A673 (cell line): Measurements from ENCODE around the gene ANKRD34A. TPM values are rescaled to one million over a fixed set of nuclear protein-coding genes. Genes with fewer than 3 reads are reported as not detected.
A peak's percentile ranks its signal among the peaks of the same experiment; 100 is the strongest.

Experiments
- BruUV-seq: library from RNA; stranded (reverse); fragments of 400-500 nt; replicated peaks from 2 replicates; lab custom pipeline; 2021; lab: Mats Ljungman, UMichigan
- CTCF ChIA-PET: fragments of 300-600 bp; sonication (Branson Sonifier 250); formaldehyde crosslinking; loops from one replicate; lab custom pipeline; 2022; ENCODE audit warnings: antibody characterized with exemption; lab: Charles Lee
- POLR2A ChIA-PET: fragments of 300-600 bp; sonication (Branson Sonifier 250); formaldehyde crosslinking; loops from one replicate; lab custom pipeline; 2022; ENCODE audit warnings: antibody characterized with exemption; ENCODE audit not compliant: low non-redundant PET; lab: Charles Lee
- DNase-seq: peaks from one replicate; pipeline ENCODE4 v3.0.0-alpha.2; 2015; ENCODE audit warnings: low spot score
- H3K27ac ChIP-seq: fragments of 200-600 bp; sonication (generic); 2 replicates; pipeline ENCODE4 v1.5.1; 2016; ENCODE audit warnings: mixed run types, low read depth, mild to moderate bottlenecking, mixed read lengths, antibody characterized with exemption, low read length; ENCODE audit not compliant: poor library complexity, severe bottlenecking
- H3K27me3 ChIP-seq: fragments of 200-600 bp; sonication (generic); replicated peaks from 2 replicates; pipeline ENCODE4 v1.6.1; 2017; ENCODE audit warnings: mixed run types, low read depth, mild to moderate bottlenecking, mixed read lengths, antibody characterized with exemption, low read length; ENCODE audit not compliant: insufficient read depth, poor library complexity
- H3K36me3 ChIP-seq: fragments of 200-600 bp; sonication (generic); 2 replicates; pipeline ENCODE4 v1.6.1; 2016; ENCODE audit warnings: mixed run types, mild to moderate bottlenecking, mixed read lengths, antibody characterized with exemption, low read length; ENCODE audit not compliant: insufficient read depth, poor library complexity, severe bottlenecking
- H3K4me1 ChIP-seq: fragments of 200-600 bp; sonication (generic); 2 replicates; pipeline ENCODE4 v1.6.1; 2017; ENCODE audit warnings: mixed run types, mild to moderate bottlenecking, mixed read lengths, antibody characterized with exemption, low read length; ENCODE audit not compliant: insufficient read depth, poor library complexity, severe bottlenecking
- H3K4me3 ChIP-seq: fragments of 200-600 bp; sonication (generic); 2 replicates; pipeline ENCODE4 v1.5.1; 2016; ENCODE audit warnings: low read depth, mixed run types, mild to moderate bottlenecking, mixed read lengths, low read length; ENCODE audit not compliant: poor library complexity, severe bottlenecking
- H3K9me3 ChIP-seq: fragments of 200-600 bp; sonication (generic); 2 replicates; pipeline ENCODE4 v1.6.1; 2016; ENCODE audit warnings: mixed run types, low read depth, mild to moderate bottlenecking, mixed read lengths, antibody characterized with exemption, low read length; ENCODE audit not compliant: poor library complexity, severe bottlenecking
- CTCF ChIP-seq: fragments of 300-800, 200-600 bp; sonication (generic); conservative IDR thresholded peaks from 2 replicates; pipeline ENCODE4 v1.5.1; 2017; ENCODE audit warnings: low read depth, mild to moderate bottlenecking, antibody characterized with exemption, low read length, moderate library complexity, mixed read lengths
- EZH2 ChIP-seq: fragments of 200-600 bp; sonication (generic); IDR thresholded peaks from 2 replicates; pipeline ENCODE4 v1.6.1; 2017; ENCODE audit warnings: borderline replicate concordance, low read depth, mild to moderate bottlenecking, mixed read lengths, antibody characterized with exemption, low read length; ENCODE audit not compliant: poor library complexity, severe bottlenecking
- intact Hi-C: fragments of 100-400 bp; cut with micrococcal nuclease; formaldehyde crosslinking; loops from one replicate; pipeline ENCODE4 v1.10.0; 2022; ENCODE audit not compliant: unreplicated experiment
- total RNA-seq: library from RNA; stranded (reverse); gene quantifications from 2 replicates; pipeline ENCODE4 v1.2.3, GENCODE V29; 2021

The ANKRD34A gene
- total RNA-seq, 1 experiment from 2014 or later = 1.6 TPM

- Histone ChIP-seq H3K4me1 (peaks cover 21% of the 10 kb centered on the region), H3K4me3 (no peak overlapping the region), H3K27ac (peak overlapping the region; percentile 81), H3K27me3 (no peaks in the 10 kb centered on the region), H3K36me3 (no peaks in the 10 kb centered on the region), H3K9me3 (no peaks in the 10 kb centered on the region)
- POLR2A ChIA-PET = no interaction called here
- DNase-seq = peak; percentile 42
- intact Hi-C loops = loop anchor here (1.0 kb wide), 1 partner anchor 9 kb away; no protein-coding TSS in a partner anchor
- BruUV-seq = no TSS peak
- CTCF ChIA-PET = no interaction called here
- TF ChIP-seq EZH2 (no peak), CTCF (no peak)
Measured at GRCh38 chr1:145985502-145986439, 21.4 kb upstream of the ANKRD34A start.

DNA sequence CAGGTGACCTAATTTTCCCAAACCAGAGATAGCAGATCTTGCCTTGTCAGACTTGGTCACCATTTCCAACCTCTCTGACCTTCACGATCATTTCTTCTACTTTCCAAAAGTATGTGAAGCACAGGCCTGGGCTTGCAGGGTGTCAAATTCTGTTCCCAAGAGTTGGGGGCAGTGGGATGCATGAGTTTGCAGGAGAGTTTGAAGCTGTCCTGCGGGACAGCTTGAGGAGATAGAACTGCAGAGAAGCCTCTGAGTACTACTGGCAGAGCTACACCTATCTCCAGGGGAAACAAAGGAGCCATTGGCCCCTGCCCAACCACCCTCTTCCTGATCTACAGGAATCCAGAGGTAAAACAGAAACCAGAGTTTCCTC, 20.7 kb upstream of the ANKRD34A start:
- Histone ChIP-seq H3K4me1 (peaks cover 27% of the 10 kb centered on the region), H3K27ac (peak overlapping the region; percentile 81), H3K27me3 (no peaks in the 10 kb centered on the region), H3K9me3 (no peaks in the 10 kb centered on the region), H3K4me3 (no peak overlapping the region), H3K36me3 (no peaks in the 10 kb centered on the region)
- BruUV-seq = no TSS peak
- DNase-seq = no peak
- TF ChIP-seq CTCF (no peak), EZH2 (no peak)
- intact Hi-C loops = loop anchor here (1.0 kb wide), 1 partner anchor 9 kb away; no protein-coding TSS in a partner anchor
- ChIA-PET POLR2A (no interaction called here), CTCF (no interaction called here)

GRCh38 chr1:145983960-145984830, 19.8 kb upstream of the ANKRD34A start:
- TF ChIP-seq EZH2 (no peak), CTCF (no peak)
- intact Hi-C loops = no loop called here
- CTCF ChIA-PET = no interaction called here
- Histone ChIP-seq H3K4me3 (no peak overlapping the region), H3K27me3 (no peaks in the 10 kb centered on the region), H3K36me3 (no peaks in the 10 kb centered on the region), H3K27ac (peak overlapping the region; percentile 81), H3K9me3 (no peaks in the 10 kb centered on the region), H3K4me1 (peaks cover 33% of the 10 kb centered on the region)
- BruUV-seq = no TSS peak
- no peak for DNase-seq
- POLR2A ChIA-PET = no interaction called here
